ENCODE results near the gene GULP1.
"Not testable (repeated sequence)": the region's sequence is repeated elsewhere in the genome, so short reads cannot be mapped to it uniquely, and the experiment has no call there.

GULP1 gene, protein sequence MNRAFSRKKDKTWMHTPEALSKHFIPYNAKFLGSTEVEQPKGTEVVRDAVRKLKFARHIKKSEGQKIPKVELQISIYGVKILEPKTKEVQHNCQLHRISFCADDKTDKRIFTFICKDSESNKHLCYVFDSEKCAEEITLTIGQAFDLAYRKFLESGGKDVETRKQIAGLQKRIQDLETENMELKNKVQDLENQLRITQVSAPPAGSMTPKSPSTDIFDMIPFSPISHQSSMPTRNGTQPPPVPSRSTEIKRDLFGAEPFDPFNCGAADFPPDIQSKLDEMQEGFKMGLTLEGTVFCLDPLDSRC

DNA sequence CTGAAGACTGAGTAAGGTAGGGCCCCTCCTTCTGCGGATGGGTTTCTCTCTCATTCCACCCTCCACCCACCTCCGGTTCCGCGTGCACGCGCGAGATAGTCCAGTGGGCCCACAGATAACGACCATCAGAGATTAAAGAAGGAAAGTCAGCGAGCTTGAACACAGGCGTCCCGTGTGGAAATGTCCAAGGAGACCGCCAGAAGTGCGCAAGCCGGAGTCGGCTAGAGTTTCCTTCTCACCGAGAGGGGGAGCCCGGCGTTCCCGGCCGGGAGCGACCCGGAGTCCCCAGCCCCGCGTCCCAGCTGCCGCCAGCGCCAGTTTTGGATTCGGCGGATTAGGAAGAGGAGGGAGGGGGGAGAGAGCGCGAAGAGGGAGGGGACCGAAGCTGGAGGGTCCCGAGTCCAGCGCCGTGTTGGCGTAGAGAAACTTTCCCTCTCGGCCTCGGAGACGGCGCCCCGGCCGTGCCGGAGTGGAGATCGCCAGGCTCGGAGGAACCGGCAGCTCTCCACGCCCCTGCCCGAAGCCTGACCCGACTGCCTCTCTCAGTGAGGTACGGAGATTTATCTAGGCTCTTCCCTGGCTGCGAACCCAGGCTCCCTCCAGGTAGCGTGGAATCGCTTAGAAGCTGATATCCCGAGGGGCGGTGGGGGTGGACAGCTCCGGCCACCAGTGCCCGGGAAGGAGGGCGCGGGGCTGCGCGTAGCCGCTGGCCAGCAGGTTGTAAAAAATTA lies at the start of gene GULP1:
Gene GULP1 (plus strand): TSS at position 258 of the 731 bp plus-strand sequence. CDS start 185,829 bp downstream, outside the sequence.
- no peak for DNase-seq (ENCODE audit: low spot score)

DNA sequence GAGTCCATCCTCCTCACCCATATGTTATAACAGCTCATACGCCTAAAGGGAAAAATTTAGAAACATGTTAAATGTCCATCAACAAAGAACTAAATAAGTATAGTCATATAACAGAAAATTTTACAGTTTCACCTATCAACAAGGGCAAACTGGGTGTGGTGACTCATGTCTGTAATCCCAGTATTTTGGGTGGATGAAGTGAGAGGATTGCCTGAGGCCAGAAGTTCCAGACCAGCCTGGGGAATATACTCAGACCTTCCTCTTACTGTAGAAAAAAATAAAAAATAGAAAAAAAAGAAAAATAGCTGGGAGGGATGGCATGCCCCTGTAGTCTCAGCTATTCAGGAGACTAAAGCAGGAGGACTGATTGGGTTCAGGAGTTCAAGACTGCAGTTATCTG lies 48.3 kb upstream of the GULP1 start:
- no peak for DNase-seq (ENCODE audit: low spot score)

GRCh38 chr2:188244383-188244782 lies 47.3 kb upstream of the GULP1 start:
- no peak for DNase-seq (ENCODE audit: low spot score)

DNA sequence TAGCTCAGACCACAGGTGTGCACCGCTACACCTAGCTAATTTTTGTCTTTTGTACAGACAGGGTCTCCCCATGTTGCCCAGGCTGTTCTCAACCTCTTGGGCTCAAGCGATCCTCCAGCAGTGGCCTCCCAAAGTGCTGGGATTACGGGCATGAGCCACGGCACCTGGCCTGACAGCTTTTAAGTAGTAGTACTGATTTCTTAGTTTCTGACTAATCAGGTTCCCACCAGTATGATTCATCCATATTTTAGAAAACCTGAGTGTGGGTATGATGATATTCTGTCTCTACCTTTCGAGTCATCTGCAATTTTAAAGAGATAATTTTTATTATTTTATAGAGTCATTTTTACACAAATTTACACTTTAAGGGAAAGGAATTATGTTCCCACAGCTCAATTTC lies 46.4 kb upstream of the GULP1 start:
- DNase-seq (ENCODE audit: low spot score): no peak

- DNase-seq (ENCODE audit: low spot score): no peak
These were observed 43.2 kb upstream of the GULP1 start for GRCh38 chr2:188248513-188248912.

- no peak for DNase-seq (ENCODE audit: low spot score)
These were observed 40.6 kb upstream of the GULP1 start for GRCh38 chr2:188251034-188251433.

DNA sequence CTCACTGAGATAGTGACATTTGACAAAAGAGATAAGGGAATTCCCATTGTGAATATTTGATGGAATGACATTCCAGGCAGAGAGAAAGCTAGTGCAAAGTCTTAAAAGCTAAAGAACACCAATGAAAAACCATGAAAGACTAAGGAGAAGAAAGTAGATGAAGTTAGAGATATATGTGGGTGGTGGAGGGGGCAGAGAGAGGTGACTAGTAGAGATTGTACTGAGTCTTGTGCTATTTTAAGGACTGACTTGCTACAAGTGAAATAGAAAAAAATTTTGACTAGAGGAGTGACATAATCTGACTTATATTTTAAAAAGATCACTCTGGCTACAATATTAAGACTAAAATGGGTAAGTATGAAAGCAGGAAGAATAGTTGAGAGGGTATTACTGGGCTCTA lies 35.3 kb upstream of the GULP1 start:
- no peak for DNase-seq (ENCODE audit: low spot score)

- DNase-seq (ENCODE audit: low spot score): no peak
These were observed 26.4 kb upstream of the GULP1 start for GRCh38 chr2:188265315-188265714.

DNA sequence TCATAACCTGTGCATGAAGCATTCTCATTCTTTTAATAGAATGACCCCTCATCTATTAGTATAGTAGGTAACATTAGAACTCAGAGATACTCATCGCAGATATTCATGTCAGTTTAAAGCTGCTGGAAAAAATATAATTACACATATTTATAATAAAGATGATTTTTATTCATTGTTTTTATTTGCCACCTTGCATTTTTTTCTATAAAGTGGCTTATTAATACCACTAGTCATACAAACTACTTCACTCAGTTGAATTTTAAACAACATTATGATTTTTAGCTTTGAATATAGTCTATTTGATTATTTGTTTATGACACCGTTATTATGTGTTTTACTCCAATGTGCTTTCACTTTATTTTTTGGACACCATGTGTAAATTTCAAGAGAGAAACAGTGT lies 23.9 kb upstream of the GULP1 start:
- no peak for DNase-seq (ENCODE audit: low spot score)

DNA sequence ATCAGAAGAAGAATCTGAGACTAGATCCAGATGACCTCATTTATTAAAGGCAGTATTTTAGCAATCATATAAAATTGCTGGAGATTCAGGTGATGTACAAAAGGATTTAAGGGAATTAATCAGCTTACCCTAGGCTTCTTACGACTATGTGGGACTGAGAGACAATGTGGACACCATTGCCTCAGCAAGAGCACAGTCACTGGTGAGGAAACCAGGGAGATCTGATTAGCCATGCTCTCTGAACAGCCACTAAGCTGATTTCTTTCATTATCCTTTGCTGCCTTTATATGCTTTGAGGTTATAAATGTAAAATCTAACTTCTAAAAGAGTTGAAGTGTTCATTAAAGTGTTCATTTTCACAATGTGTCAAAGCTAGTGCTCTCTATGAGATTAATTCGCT lies 22.7 kb upstream of the GULP1 start:
- no peak for DNase-seq (ENCODE audit: low spot score)

GRCh38 chr2:188272121-188272520 lies 19.6 kb upstream of the GULP1 start:
- DNase-seq (ENCODE audit: low spot score): no peak

- no peak for DNase-seq (ENCODE audit: low spot score)
These were observed 17.4 kb upstream of the GULP1 start for GRCh38 chr2:188274274-188274673.

DNA sequence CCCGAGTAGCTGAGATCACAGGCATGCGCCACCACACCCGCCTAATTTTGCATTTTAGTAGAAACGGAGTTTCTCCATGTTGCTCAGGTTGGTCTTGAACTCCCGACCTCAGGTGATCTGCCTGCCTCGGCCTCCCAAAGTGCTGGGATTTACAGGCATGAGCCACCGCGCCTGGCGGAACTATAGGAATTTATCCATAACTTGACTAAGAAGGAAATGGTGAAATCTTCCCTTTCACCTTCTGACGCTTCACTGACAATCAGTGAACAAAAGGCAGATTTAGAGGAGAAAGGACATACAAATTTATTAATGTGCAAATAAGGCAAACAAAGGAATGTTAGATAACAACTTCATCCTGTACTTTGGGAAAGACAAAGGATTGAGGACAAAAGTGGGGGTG lies 15.4 kb upstream of the GULP1 start:
- no peak for DNase-seq (ENCODE audit: low spot score)

GRCh38 chr2:188277786-188278185 lies 13.9 kb upstream of the GULP1 start:
- no peak for DNase-seq (ENCODE audit: low spot score)

DNA sequence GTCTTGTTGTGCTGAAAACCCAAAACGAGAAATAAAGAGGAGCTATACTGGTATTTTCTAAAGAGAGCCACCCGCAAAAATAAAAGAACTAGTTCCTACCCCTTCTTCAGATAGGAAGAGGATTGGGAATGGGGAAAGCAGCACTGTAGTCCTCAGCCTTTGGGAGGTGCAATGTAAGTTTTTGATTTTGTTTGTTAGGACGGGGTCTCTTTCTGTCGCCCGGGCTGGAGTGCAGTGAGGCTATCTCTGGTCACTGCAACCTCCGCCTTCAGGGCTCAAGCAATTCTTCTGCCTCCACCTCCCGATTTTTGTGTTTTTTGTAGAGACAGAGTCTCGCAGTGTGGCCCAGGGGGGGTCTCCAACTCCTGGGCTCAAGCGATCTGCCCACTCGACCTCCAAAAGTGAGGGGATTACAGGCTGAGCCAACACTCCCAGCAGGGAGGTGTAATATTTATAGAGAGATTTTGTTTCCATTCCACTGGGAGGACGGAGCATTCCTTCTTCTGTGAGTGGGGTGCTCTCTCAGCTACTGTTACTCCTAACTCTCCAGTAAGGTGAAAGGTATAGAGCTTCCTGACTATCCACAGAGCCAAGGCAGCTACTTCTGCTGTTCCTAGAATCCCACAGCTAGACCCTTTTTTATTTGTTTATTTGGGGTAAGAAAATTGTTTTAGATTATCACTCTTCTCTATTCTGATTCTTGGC lies 13.1 kb upstream of the GULP1 start:
- no peak for DNase-seq (ENCODE audit: low spot score)

GRCh38 chr2:188279093-188279445 lies 12.6 kb upstream of the GULP1 start:
- DNase-seq (ENCODE audit: low spot score): no peak

GRCh38 chr2:188280811-188281222 lies 10.9 kb upstream of the GULP1 start:
- DNase-seq (ENCODE audit: low spot score): no peak

DNA sequence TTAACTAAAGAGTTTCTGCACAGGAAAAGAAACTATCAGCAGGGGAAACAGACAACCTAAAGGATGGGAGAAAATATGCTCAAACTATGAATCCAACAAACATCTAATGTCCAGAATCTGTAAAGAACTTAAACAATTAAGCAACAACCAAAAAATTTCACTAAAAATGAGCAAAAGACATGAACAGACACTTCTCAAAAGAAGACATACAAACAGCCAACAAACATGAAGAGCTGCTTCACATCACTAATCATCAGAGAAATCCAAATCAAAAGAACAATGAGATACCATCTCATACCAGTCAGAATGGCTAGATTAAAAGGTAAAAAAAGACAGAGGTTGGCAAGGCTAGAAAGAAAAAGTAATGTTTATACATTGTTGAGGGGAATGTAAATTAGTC lies 8.8 kb upstream of the GULP1 start:
- DNase-seq (ENCODE audit: low spot score): no peak

DNA sequence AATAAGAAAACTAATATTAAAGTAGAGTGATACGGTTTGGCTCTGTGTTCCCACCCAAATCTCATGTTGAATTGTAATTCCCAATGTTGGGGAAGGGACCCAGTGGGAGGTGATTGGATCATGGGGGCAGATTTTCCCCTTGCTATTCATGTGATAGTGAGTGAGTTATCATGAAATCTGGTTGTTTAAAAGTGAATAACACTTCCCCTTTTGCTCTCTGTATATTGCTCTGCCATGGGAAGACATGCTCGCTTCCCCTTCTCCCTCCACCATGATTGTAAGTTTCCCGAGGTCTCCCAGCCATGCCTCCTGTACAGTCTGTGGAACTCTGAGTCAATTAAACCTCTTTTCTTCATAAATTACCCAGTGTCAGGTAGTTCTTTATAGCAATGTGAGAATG lies 7.4 kb upstream of the GULP1 start:
- DNase-seq (ENCODE audit: low spot score): not testable (repeated sequence)

DNA sequence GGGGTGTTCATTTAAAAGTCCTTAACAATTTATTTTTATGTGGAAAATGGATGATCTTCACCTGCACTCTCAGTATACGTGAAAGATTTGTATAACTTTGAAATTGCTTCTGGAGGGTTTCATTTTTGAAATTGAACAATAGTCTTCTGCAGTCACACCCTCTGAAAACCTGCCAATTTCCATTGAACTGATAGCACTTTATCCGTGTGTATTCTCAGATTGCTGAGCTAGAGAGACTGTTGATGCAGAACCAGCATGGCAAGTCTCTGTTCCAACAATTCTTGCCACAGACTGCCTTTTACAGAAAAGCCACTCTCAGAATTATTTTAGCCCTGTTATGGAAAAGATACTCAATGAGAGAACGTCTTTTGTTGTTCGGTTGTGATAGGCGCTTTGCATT lies 6.6 kb upstream of the GULP1 start:
- DNase-seq (ENCODE audit: low spot score): no peak

GRCh38 chr2:188285774-188286173 lies 5.9 kb upstream of the GULP1 start:
- DNase-seq (ENCODE audit: low spot score): no peak

DNA sequence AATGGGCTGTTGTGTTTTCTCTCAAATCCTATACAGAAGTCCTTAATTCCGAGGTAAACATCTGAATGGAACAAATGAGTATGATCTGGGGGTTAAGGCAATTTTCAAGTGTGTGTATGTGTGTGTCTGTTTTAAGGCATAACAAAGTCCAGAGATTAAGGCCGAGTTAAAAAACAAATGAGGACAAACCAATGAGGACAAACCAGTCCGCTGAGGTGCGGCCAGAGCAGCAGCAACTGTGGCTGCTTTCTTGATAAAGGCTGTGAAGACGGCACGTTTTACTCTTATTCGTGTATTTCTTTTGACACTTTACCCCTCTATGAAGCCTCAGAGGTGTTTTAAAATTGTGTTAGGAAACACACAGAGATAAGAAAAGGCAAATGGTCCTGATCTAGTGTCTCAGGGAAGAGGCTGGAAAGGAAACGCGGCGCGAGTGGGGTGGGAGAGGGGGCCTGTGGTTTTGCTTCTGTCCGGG lies 495 bp upstream of the GULP1 start:
- no peak for DNase-seq (ENCODE audit: low spot score)
